GM21447 (cell line): ENCODE measurements around the gene NPAS3.

Source experiments
- ATAC-seq: cut with Tn5 transposase; IDR thresholded peaks from one replicate; pipeline ENCODE4 v1.9.1; 2021; ENCODE audit not compliant: unreplicated experiment

The NPAS3 gene

DNA sequence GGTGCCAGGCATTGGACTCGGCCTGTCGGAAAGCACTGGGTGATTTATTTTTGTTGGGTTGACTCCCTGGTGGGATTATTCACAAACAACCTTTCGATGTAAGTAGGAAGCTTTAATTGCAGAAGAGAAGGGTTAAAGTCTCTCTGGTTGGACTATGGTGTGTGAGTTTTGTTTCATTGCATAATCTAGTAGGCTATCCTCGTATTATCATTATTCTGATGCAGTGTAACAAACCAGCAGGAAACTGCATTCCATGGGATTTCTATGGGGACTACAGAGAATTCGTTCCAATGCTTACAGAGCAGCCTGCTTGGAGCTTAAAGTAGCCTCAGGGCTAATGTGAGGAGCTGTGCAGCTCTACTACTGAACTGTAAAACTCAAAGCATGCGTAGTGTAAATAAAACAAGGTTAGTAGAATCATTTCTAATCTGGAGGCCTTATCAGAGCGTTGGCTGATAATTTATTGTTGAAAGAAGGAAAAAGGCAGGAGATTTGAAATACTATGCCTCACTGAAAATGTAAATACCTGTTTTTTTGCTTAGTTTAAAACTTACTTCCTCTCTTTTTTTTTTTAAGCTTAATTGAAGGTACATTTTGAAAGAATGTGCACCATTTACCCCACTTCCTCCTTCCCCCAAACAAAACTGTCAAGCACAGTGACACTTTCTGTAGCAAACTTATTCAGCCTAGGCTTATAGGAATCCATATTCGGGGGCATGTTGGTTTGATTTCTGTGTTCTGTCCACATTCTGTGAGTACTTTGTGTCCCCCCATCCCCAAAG is 226.7 kb downstream of the NPAS3 start:
- no peak for ATAC-seq

DNA sequence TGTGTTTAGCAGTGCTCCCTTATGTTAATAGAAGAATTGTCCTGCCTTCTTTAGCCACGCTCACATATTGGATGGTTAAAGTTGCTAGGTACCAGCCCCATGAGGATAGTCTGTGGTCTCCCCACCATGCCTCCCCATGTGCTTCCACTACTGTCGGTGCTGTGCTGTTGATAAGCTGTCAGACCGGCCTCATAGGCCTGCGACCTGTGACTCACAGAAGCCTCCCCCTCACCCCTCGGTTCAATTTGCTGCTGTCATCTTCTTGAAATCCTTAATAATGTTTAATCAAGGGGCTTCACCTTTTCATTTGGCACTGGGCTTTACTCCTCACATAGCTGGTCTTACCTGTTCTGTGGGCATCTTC is 227.2 kb downstream of the NPAS3 start:
- ATAC-seq: no peak

DNA sequence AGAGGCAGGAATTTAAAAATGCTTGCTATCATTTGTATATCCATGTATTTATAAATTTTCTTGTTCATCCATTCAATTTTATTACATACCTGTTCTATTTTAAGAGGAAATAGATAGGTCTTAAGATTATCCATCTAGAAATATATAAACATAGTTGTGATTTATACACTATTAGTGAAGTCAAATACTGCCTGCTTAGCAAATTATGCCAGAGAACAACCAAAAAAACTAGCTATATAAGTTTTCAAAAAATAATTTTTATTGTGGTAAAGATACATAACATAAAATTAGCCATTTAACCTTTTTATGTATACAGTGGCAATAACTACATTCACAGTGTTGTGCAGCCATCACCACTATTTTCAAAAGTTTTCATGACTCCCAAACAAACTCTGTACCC is 237.3 kb downstream of the NPAS3 start:
- no peak for ATAC-seq

DNA sequence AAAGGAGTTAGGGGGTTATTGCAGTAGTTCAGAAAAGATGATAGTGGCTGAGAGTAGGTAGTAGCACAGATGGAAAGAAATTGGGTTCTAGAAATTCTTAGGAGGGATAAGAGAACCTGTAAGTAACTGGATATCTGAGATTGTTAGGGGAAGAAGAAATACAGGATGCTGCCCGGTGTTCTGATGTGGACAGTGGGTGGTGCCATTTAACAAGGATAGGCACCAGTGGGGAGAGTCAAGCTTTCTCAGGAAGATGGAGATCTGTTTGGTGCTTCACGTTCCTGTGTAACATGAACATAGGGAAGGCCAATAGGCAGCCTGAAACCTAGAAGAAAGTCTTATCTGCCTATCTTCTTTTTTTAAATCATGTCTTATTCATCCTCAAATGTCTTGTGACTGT is 245.9 kb downstream of the NPAS3 start:
- ATAC-seq: no peak

DNA sequence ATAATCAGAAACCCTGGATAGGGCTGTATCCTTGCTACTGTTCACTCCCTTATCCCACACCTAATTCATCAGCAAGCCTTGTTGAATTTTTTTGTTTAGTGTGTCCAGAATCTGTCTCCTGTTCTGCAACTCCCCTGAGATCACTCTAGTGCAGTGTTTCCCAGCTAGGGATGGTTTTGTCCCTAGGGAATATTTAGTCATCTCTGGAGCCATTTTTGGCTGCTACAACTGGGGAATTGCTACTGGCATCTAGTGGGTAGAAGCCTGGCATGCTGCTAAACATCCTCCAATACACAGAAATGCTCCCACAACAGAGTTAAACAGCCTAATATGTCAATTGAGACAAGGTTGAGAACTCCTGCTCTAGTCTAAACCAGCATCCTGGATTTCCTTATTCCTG is 248.0 kb downstream of the NPAS3 start:
- no peak for ATAC-seq

DNA sequence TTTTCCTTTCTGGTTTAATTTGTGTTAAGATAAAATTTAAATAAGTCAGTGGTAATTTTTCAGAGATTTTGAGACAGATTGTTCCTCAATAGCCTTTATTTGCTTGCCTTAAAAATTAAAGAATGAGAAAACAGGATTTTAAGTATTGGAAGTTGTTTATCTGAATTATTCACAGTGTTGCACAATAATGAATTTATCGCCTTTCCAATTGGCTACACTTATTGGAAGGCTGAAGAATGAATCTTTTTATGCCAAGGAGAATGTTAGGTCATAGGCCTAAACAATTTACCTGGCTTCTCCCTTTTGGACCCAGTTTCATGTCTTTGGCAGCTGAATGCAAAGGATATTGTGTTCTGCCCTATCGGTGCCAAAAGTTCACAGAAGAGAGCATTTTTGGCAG is 250.2 kb downstream of the NPAS3 start:
- ATAC-seq: no peak

DNA sequence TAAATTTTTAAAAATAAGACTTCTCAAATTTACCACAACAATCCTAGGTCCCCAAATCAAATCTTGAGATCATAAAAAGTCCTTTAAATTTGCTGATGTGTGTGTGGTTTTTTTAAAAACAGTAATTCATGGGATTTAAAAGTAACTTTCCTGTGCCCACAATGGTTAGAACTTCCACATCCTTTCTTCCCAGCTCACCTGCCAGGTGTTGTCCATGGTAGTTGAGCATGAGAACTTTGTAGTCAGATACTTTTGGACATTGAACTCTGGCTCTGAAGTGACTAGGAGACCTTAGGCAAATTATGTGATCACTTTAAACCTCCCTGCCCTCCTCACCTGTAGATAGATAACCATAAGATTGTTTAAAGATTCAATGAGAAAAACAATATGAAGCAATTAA is 253.2 kb downstream of the NPAS3 start:
- ATAC-seq: no peak

DNA sequence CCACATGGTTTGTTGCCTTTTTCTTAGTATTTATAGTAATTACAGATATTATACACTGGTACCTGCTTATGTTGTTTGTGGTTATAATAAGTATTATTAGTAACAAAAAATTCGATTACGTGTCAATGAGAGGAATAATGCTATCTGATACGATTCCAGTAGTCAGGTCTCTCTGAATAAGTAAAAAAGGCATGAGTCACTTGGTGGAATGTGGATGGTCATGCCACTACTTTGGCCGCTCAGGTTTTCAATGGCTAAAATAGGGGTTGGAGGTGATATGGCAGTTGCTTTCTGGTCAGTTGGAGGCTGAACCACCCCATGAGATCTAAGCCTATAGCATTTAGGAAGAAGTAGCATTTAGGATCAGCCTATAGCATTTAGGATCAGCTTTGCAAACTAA is 255.9 kb downstream of the NPAS3 start:
- ATAC-seq: no peak

DNA sequence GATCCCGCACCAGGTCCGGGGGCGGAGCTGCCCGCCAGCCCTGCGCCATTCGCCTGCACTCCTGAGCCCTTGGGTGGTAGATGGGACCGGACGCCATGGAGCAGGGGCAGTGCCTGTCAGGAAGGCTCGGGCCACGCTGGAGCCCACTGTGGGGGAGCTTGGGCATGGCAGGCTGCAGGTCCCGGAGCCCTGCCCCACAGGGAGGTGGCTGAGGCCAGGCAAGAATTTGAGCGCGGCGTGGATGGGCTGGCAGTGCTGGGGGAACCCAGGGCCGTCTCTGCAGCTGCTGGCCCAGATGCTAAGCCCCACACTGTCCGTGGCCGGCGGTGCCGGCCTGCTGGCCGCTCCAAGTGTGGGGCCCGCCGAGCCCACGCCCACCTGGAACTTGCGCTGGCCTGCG is 260.0 kb downstream of the NPAS3 start:
- no peak for ATAC-seq

DNA sequence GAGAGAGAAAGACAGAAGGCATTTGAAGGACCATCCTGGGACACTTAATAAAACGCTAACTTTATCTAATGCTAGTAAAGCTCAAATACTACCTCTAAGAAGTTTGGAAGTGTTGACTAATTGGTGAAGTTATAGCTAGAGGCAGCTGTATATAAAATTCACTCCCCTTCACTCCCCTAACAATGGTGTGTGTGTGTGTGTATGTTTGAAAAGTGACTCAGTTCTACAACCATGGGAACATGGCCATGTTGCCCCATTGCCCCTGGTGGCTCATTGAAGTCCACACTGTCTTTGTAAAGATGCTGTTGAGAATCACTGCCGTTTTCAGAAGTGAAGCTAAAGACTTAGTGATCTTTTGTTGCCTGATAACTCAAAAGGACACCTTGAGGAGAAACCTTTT is 262.4 kb downstream of the NPAS3 start:
- ATAC-seq: no peak

DNA sequence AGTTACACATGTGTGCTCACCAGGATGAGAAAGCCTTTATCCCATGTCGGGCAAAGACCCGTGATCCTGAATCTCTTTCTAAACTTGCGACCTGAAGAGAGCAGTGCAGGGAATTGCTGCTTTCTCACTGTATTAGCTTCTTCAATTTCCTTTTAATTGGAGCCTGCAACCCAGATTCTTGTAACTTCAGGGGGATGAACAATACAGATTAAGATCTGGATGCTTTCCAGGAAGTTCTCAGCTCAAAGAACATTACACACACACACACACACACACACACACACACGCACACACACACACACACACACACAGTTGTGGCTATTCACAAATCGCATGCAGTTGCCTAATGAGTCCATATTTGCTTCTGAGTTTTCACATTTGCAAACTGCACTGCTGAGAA is 268.3 kb downstream of the NPAS3 start:
- ATAC-seq: no peak

DNA sequence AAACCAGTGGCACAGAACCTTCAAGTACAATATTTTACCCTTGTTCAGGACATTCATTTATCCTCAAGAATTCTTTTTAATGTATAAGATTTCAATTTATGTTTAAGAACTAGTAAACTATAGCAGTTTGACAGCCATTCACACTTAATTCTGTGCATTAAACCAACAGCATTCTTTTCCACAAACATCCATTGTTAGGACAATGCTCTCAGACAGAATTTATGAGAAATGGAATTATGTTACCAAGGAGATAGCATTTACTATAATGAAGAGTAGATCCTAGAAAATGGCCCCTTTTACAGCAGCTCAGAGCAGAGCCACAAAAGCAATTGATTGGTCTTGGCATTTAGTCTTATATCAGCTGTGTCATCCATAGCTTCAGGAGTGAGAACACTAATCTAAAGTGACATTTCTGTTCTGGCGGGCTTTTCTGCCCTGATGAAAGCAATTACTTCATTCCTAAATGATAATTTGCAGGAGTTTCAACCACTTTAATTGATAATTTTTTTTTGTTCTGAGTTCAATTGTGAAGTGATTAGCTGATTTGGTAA is 268.9 kb downstream of the NPAS3 start:
- no peak for ATAC-seq

DNA sequence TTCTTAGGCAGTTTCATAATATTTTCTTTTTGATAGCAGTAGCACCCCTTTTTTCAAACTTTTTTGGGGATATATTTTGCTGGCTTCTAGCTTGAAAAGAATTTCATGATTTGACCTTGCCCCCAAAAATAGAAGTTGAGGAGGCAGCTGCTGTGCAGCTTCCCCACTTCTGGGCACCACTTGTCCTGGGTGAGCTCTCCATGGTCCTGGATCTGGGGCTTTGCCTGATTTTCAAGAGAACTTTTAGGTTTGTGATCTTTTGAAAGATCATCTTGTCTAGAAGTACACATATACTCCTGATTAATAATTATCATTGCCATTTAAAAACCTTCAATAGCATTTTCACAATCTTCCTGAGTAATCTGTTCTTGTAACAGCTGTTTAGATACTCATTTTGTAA is 271.6 kb downstream of the NPAS3 start:
- no peak for ATAC-seq

DNA sequence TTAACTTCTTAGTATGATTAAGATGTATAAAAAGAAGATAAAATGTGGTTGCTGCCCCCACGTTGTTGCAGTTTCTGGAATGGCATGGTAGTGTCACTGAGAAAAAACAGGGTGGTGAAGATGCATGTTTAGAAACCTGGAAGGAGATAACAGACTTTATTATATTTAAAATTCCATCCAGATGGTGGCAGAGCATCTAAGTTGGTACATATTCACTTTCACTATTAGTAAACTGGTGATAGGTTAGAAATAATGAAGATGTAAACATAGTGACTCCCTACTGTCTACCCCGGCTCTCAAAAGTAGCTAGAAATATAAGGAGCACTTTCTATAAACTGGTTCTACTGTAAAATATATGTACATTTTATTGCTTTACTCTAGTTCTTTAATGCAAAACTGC is 279.3 kb downstream of the NPAS3 start:
- ATAC-seq: no peak

DNA sequence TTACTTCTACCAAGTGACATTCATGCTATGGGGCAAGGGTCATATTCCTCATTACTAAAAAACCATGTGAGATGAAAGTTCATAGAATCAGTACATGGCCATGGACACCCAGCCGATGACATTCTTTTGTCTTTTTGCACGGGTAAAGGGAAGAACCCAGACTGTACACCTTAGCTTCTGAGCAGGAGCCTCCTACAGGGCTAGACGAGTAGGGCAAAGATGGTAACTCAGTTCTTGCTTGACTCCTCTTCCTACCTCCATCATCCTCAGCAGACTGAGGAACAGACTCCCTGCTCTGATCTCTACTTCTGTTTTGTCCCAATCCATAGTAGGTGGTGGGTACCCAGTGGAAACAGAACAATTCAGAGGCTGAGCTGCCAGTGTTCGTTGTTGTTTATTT is 281.3 kb downstream of the NPAS3 start:
- no peak for ATAC-seq

DNA sequence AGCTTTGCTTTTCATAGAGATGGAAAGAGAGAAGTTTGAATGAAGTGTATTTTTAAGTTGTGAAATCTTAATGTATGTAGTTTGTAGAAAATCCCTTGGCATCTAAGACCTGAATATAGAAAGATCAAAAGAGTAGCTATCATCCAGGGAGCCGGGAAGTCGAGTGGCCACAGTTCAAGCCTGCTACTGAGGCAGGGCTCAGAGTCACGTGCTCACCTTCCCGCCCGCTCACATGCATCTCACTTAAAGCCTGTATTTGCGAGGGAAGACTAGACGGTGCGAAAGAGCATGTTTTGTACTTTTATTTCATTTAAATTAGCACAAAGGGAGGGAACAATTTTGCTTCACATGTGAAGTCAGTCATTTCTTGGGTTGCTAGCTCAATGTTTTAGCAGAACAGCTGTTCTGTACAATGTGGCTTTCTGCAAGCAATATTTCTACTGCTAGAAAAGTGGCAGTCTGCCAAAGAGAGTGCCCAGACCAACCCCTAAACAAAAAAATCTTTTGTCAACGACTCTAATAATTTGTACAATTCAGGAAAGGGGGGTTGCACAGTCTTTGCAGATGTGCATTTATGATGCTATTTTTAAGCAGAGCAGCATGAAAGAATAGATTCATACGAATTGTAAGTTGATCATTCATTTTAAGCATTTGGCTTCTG is 290.7 kb downstream of the NPAS3 start:
- no peak for ATAC-seq

DNA sequence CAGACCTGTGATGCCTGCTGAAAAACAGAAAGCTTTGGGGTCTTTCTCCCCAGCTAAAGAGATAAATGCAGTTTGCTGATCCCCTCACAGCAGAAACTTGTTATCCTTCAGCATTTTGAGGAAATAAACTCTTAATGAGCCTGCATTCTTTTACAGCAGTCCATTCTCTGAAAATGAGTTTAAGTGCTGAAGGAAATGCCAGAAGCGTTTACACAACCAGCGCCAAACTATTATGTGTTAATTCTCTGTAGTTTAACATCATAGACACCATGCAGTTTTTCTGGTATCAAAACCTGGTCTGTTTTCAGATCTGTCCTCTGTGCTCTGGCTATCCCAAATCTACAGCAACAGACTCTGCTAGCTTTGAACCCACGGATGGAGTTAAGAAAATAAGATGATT is 291.3 kb downstream of the NPAS3 start:
- ATAC-seq: no peak

DNA sequence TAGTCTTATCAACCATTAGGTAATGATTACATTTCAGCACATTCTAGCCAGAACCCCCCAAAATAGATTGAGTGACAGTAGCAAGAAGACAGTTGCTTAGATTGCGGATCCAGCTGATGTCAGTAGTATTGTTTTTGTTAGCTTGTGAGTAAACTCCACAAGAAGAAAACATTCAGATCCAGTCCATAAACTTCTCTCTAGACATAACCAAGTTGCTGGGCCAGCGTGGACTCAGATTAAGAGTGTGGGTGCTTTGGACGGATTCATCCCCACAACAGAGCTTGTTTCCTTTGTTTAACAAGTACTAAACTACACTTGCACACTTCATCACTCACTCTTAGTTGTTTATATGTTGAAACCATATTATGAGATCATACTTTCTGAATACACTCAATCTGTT is 293.4 kb downstream of the NPAS3 start:
- no peak for ATAC-seq

DNA sequence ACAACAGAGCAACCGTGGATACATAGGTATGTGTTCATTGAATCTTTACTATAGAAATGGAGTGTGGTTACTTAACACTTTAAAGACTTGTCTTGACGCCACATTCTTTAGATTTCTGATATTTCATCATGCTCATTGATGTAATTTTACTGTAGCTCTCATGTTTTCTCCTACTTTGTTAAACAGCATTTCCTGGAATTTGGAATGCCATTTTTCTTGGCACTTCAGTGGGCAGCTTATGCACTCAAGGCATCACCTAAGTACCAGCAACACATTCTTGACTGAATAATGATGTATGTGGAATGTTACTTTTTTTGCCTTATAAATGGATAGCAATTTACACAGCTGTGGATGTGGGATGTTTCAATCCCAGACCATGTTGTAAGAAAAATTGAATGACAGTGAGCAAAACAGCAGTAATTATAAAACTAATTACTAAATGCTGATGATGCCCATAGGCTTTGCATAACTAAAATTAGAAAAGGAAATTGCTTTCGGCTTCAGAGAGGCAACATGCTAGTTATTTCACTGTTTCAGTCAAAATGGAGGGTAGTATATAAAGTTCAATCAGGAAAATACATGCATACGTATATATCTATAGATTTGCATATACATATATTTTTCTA is 298.5 kb downstream of the NPAS3 start:
- ATAC-seq: no peak

DNA sequence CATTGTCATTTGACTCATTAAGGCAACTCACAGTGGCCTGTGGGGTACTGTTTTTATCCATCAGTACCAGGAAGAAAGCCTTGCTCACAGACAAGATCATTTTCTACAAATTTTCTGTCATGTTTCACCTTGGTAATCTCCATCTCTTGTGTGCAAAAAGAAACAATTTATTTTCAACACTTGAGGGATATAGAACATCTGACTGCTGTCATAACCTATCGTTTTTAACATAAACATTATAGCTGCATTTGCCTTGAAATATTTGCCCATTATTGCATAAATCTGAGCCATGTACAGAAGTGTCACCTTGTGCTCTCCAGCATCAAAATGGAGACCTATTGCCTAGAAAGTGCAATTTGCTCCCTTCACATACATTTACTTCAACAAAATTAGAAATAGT is 300.8 kb downstream of the NPAS3 start:
- ATAC-seq: no peak

DNA sequence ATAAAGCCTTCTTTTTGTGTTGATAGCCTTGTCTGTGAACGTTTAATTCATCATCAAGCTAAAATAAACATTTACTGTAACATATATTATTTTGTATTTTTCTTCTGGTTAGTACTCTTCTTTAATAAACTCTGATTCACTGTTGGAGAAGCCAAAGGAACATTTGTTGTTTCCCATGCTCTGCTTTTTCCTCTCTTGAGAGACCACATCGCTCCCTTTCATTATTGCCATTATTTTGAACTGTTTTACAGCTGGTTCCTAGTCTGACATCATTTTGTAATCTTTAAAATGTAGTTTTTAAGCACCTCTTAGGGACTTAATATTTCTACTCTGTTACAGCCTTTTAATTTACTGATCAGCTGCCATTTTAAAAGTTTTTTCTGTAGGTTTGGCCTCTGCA is 301.8 kb downstream of the NPAS3 start:
- no peak for ATAC-seq

DNA sequence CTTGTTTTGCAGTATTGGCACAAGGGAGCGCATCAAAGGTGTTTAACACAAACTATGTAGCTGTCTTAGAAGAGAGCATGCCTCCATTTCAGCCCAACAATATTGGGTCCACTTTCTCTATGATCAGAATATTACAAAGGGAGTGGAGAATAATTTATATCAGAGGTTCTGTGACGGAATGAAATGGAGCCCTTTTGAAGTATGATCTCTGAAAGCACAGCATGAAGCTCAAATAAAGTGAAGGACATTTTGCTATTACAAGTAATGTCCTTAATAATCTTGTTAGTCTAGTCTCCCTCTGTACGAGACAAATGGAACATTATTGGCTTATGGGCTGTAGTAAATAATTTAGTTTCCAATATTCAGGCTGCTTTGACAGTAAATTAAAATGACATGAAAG is 302.7 kb downstream of the NPAS3 start:
- ATAC-seq: no peak
